Ascending aorta (tissue), 2 donors: ENCODE data around the gene RAB1A. TPM values are rescaled to one million over a fixed set of nuclear protein-coding genes. Genes with fewer than 3 reads are reported as not detected.

Experiments used
- DNase-seq, 2 donors: peaks; one replicate each; pipeline ENCODE4 v3.0.0-alpha.2; 2019; ENCODE audit warnings: low spot score in 2 of 2
- H3K27ac ChIP-seq, 2 donors: fragments of 200-600 bp; sonication (generic); one replicate each; pipeline ENCODE4 v1.5.1; 2016 to 2017; ENCODE audit warnings: mild to moderate bottlenecking in 1 of 2
- H3K27me3 ChIP-seq: fragments of 200-600 bp; sonication (generic); one replicate; pipeline ENCODE4 v1.5.1; 2017
- H3K36me3 ChIP-seq, 2 donors: fragments of 200-600 bp; sonication (generic); one replicate each; pipeline ENCODE4 v1.5.1; 2016
- H3K4me1 ChIP-seq, 2 donors: fragments of 200-600 bp; sonication (generic); one replicate each; pipeline ENCODE4 v1.5.1; 2016 to 2017; ENCODE audit warnings: mild to moderate bottlenecking in 1 of 2
- H3K4me3 ChIP-seq, 2 donors: fragments of 200-600 bp; sonication (generic); one replicate each; pipeline ENCODE4 v1.5.1; 2016 to 2017; ENCODE audit warnings: mild to moderate bottlenecking in 1 of 2
- H3K9me3 ChIP-seq, 2 donors: fragments of 200-600 bp; sonication (generic); one replicate each; pipeline ENCODE4 v1.5.1; 2016
- CTCF ChIP-seq, 3 experiments: fragments of 200-600 bp in 2 of 3; fragments of 450-650 bp in 1 of 3; sonication (generic) in 2 of 3; IDR thresholded peaks; one replicate each; pipeline ENCODE4 v1.5.1; 2016 to 2019; ENCODE audit warnings: antibody characterized with exemption in 3 of 3, mild to moderate bottlenecking in 1 of 3, moderate library complexity in 1 of 3
- intact Hi-C: fragments of 100-400 bp; cut with DNase I; formaldehyde crosslinking; loops from one replicate; pipeline ENCODE4 v1.15.1; 2023
- total RNA-seq: library from RNA; depleted of rRNA; stranded (reverse); fragments of >200 nt; gene quantifications from one replicate; pipeline ENCODE4 v1.1.0, GENCODE V29; 2016

The RAB1A gene
- total RNA-seq, 1 donor from 2014 or later = 56.4 TPM

DNA sequence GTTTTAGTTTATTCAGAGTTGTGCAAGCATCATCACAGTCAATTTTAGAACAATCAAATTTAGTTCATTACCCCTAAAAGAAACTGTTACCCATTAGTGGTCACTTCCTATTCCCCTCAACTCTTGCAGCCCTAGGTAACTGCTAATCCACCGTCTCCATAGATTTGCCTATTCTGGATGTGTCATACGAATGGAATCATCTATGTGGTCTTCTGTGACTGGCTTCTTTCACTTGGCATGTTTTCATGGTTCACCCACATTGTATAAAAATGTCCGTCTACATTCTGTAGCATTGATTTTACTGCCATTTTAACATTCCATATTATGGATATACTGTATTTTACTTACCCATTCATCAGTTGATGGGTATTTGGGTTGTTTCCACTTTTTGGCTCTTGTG, 79.0 kb downstream of the RAB1A start:
- H3K9me3 ChIP-seq = no peaks in the 10 kb centered on the region
- intact Hi-C loops = no loop called here
- no peak overlapping the region for H3K4me3 ChIP-seq
- no peak for TF ChIP-seq CTCF (IDR thresholded peaks at IDR 0.05)
- no peaks in the 10 kb centered on the region for H3K27me3 ChIP-seq
- DNase-seq = no peak
- H3K36me3 ChIP-seq = no peaks in the 10 kb centered on the region
- no peak overlapping the region for H3K27ac ChIP-seq
- peaks cover 0 to 5% of the 10 kb centered on the region in 2 donors for H3K4me1 ChIP-seq

GRCh38 chr2:65049010-65049639, 80.8 kb downstream of the RAB1A start:
- Histone ChIP-seq H3K9me3 (no peaks in the 10 kb centered on the region), H3K36me3 (no peaks in the 10 kb centered on the region), H3K27ac (no peak overlapping the region), H3K4me3 (no peak overlapping the region), H3K4me1 (no peaks in the 10 kb centered on the region), H3K27me3 (no peaks in the 10 kb centered on the region)
- intact Hi-C loops = no loop called here
- DNase-seq = no peak
- no peak for TF ChIP-seq CTCF (IDR thresholded peaks at IDR 0.05)

DNA sequence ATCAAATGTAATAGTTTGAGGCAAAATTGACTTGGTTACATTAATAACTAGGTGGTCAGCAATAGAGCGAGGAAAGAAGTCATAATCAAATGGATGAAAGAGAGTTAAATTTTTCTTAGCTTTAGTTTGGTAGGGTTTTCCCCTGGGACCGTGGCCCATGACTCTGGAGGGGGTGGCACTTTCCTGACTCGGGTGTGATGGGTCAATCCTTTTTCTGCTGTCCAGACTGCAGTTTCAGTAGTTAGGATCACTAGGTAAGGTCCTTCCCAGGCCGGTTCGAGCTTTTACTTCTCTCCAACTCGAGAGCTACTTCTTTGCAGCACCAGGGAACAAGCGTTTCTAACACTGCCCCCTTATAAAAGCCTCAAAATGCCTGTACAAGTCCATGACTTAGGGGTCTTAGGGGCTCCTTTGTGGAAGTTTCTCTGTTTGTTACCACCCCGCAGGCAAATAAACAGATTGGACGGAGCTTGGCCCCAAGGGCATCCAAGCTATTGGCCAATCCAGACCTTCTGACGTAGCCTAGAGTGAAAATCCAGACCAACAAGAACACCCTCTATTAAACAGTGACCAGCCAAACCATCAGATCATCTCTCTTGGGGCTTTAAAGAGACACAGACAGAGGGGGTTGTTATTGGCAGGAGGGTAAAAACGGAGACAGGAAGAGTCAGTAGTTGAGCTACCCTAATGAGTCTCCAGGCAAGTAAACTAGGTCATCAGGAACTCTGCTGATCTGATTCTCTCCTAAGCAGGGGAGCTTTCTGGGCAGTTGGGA, 83.1 kb downstream of the RAB1A start:
- H3K36me3 ChIP-seq = no peaks in the 10 kb centered on the region
- H3K27me3 ChIP-seq = no peaks in the 10 kb centered on the region
- no peak overlapping the region for H3K4me3 ChIP-seq

GRCh38 chr2:65045651-65046050, 84.3 kb downstream of the RAB1A start:
- DNase-seq = no peak
- no peaks in the 10 kb centered on the region for H3K9me3 ChIP-seq
- intact Hi-C loops = no loop called here
- H3K27me3 ChIP-seq = no peaks in the 10 kb centered on the region
- TF ChIP-seq CTCF (IDR thresholded peaks at IDR 0.05) = no peak
- no peaks in the 10 kb centered on the region for H3K4me1 ChIP-seq
- no peak overlapping the region for H3K4me3 ChIP-seq
- no peak overlapping the region for H3K27ac ChIP-seq
- H3K36me3 ChIP-seq = no peaks in the 10 kb centered on the region

More for the DNA sequence above, 83.1 kb downstream of the RAB1A start:
- intact Hi-C loops = no loop called here
- H3K27ac ChIP-seq = no peak overlapping the region
- H3K9me3 ChIP-seq = no peaks in the 10 kb centered on the region
- DNase-seq = no peak
- no peak for TF ChIP-seq CTCF (IDR thresholded peaks at IDR 0.05)
- no peaks in the 10 kb centered on the region for H3K4me1 ChIP-seq

GRCh38 chr2:65044097-65044735, 85.7 kb downstream of the RAB1A start:
- no peak overlapping the region for H3K4me3 ChIP-seq
- H3K27ac ChIP-seq = no peak overlapping the region
- intact Hi-C loops = loop anchor here (5.0 kb wide), 2 partner anchors 52 to 528 kb away; no protein-coding TSS in a partner anchor
- no peak for DNase-seq
- H3K9me3 ChIP-seq = no peaks in the 10 kb centered on the region
- no peak for TF ChIP-seq CTCF (IDR thresholded peaks at IDR 0.05)
- H3K4me1 ChIP-seq = no peaks in the 10 kb centered on the region
- H3K27me3 ChIP-seq = no peaks in the 10 kb centered on the region
- H3K36me3 ChIP-seq = no peaks in the 10 kb centered on the region
